ENCODE results near the gene OR6C6.

OR6C6 gene

DNA sequence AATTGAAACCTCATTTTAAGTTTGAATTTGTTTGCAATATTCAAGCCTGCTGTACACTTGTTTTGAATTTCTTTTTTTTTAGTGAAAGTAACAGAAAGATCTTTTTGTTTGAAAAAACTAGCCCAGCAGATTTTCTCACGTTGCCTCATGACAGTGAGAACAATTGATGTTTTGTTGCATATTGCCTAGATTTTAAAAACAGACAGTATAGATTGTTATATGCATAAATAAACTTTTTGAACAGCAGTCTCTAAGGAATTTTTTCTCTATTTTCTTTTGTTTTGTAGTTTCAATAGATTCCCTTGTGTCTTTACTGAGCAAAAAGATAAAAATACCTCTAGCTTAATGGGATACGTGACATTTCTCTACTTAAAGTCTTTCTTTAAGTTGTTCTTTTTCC is 15.4 kb downstream of the OR6C6 start:
- Histone ChIP-seq H3K4me2 (ENCODE audit: low read depth, low read length) (no peak overlapping the region), H3K9ac (ENCODE audit: low read length) (no peak overlapping the region), H3K36me3 (replicated peaks; ENCODE audit: insufficient read depth, low read length) (no peaks in the 10 kb centered on the region), H3F3A (ENCODE audit: insufficient read depth, low read length) (no peaks in the 10 kb centered on the region), H3K4me3 (ENCODE audit: low read length) (no peak overlapping the region), H3K4me1 (ENCODE audit: low read length) (no peaks in the 10 kb centered on the region), H3K9me2 (replicated peaks; ENCODE audit: insufficient read depth, low read length) (no peaks in the 10 kb centered on the region), H3K79me2 (ENCODE audit: low read length) (no peaks in the 10 kb centered on the region), H3K27me3 (replicated peaks; ENCODE audit: insufficient read depth, low read length) (no peaks in the 10 kb centered on the region), H3K9me3 (replicated peaks; ENCODE audit: insufficient read depth, low read length) (no peaks in the 10 kb centered on the region), H2AFZ (ENCODE audit: low read length) (no peak overlapping the region), H4K20me1 (ENCODE audit: insufficient read depth, low read length) (no peaks in the 10 kb centered on the region), H3K27ac (ENCODE audit: low read length) (no peak overlapping the region)
- no peak for TF ChIP-seq EZH2 (optimal IDR thresholded peaks at IDR 0.05; ENCODE audit: low read depth, low read length)
- TF ChIP-seq EZH2phosphoT487 (IDR thresholded peaks at IDR 0.05; ENCODE audit: low read length), result no peak
- TF ChIP-seq, protein P1, sequence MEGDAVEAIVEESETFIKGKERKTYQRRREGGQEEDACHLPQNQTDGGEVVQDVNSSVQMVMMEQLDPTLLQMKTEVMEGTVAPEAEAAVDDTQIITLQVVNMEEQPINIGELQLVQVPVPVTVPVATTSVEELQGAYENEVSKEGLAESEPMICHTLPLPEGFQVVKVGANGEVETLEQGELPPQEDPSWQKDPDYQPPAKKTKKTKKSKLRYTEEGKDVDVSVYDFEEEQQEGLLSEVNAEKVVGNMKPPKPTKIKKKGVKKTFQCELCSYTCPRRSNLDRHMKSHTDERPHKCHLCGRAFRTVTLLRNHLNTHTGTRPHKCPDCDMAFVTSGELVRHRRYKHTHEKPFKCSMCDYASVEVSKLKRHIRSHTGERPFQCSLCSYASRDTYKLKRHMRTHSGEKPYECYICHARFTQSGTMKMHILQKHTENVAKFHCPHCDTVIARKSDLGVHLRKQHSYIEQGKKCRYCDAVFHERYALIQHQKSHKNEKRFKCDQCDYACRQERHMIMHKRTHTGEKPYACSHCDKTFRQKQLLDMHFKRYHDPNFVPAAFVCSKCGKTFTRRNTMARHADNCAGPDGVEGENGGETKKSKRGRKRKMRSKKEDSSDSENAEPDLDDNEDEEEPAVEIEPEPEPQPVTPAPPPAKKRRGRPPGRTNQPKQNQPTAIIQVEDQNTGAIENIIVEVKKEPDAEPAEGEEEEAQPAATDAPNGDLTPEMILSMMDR (IDR thresholded peaks at IDR 0.05; ENCODE audit: low read length), result no peak
- DNase-seq, result no peak

DNA sequence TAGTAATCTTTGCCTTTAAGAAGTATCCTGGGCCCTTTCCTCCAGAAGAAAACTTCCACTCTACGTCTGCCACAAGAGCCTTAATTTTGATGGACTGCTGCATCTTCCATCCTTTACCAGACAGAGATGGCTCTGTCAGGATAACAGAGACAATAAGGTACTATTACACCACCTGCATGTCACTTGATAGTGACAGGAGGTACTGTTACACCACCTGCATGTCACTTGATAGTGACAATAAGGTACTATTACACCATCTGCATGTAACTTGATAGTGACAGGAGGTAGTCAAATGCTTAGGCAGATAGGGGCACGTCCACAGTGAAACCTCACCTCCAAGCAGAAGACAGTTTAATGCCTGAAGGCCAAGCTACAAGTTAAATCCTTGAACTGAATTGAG is 38.1 kb downstream of the OR6C6 start:
- Histone ChIP-seq H4K20me1 (ENCODE audit: insufficient read depth, low read length) (no peaks in the 10 kb centered on the region), H3K4me3 (ENCODE audit: low read length) (no peak overlapping the region), H3K27me3 (replicated peaks; ENCODE audit: insufficient read depth, low read length) (no peaks in the 10 kb centered on the region), H3K79me2 (ENCODE audit: low read length) (no peaks in the 10 kb centered on the region), H3K27ac (ENCODE audit: low read length) (no peak overlapping the region), H3K4me2 (ENCODE audit: low read depth, low read length) (no peak overlapping the region), H3K9me3 (replicated peaks; ENCODE audit: insufficient read depth, low read length) (no peaks in the 10 kb centered on the region), H3F3A (ENCODE audit: insufficient read depth, low read length) (no peaks in the 10 kb centered on the region), H3K9ac (ENCODE audit: low read length) (no peak overlapping the region), H2AFZ (ENCODE audit: low read length) (no peak overlapping the region), H3K4me1 (ENCODE audit: low read length) (no peaks in the 10 kb centered on the region), H3K9me2 (replicated peaks; ENCODE audit: insufficient read depth, low read length) (no peaks in the 10 kb centered on the region), H3K36me3 (replicated peaks; ENCODE audit: insufficient read depth, low read length) (no peaks in the 10 kb centered on the region)
- TF ChIP-seq EZH2 (optimal IDR thresholded peaks at IDR 0.05; ENCODE audit: low read depth, low read length) (no peak), EZH2phosphoT487 (IDR thresholded peaks at IDR 0.05; ENCODE audit: low read length) (no peak)
- TF ChIP-seq, protein P1 (IDR thresholded peaks at IDR 0.05; ENCODE audit: low read length), result no peak
- DNase-seq, result no peak

DNA sequence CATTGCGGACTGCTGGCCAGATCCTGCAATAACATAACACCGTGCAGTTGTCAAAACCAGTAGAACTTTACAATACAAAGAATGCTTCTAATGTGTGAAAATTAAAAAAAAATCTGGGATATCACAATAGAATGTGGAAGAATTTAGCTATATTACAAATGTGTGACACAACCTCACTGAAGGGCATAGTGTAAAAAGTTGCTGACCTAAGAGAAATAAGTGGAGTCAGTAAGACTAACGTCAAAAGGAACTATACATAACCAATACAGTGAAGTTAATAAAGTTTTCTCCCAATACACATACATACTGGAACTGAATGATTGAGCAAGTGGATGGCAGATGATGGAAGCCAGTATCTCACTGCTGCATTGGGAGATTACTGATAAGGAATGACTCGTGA is 39.5 kb downstream of the OR6C6 start:
- TF ChIP-seq, protein P1 (IDR thresholded peaks at IDR 0.05; ENCODE audit: low read length), result no peak
- TF ChIP-seq EZH2phosphoT487 (IDR thresholded peaks at IDR 0.05; ENCODE audit: low read length), result no peak
- no peak overlapping the region for H2AFZ ChIP-seq (ENCODE audit: low read length)
- no peaks in the 10 kb centered on the region for H3F3A ChIP-seq (ENCODE audit: insufficient read depth, low read length)
- H3K27me3 ChIP-seq (replicated peaks; ENCODE audit: insufficient read depth, low read length), result no peaks in the 10 kb centered on the region
- no peak overlapping the region for H3K9ac ChIP-seq (ENCODE audit: low read length)
- H3K4me1 ChIP-seq (ENCODE audit: low read length), result no peaks in the 10 kb centered on the region
- no peaks in the 10 kb centered on the region for H3K79me2 ChIP-seq (ENCODE audit: low read length)
- H3K4me2 ChIP-seq (ENCODE audit: low read depth, low read length), result no peak overlapping the region
- no peaks in the 10 kb centered on the region for H4K20me1 ChIP-seq (ENCODE audit: insufficient read depth, low read length)
- H3K36me3 ChIP-seq (replicated peaks; ENCODE audit: insufficient read depth, low read length), result no peaks in the 10 kb centered on the region
- no peaks in the 10 kb centered on the region; the same call in 1 of the 2 replicates for H3K9me3 ChIP-seq (replicated peaks; ENCODE audit: insufficient read depth, low read length)
- H3K9me2 ChIP-seq (replicated peaks; ENCODE audit: insufficient read depth, low read length), result no peaks in the 10 kb centered on the region
- DNase-seq, result no peak
- no peak overlapping the region for H3K4me3 ChIP-seq (ENCODE audit: low read length)
- no peak overlapping the region for H3K27ac ChIP-seq (ENCODE audit: low read length)

All from MM.1S (cell line).